ENCODE measurements around the gene BCL2L13. TPM values are rescaled to one million over a fixed set of nuclear protein-coding genes. Genes with fewer than 3 reads are reported as not detected.
A peak's percentile ranks its signal among the peaks of the same experiment; 100 is the strongest.

The BCL2L13 gene, protein sequence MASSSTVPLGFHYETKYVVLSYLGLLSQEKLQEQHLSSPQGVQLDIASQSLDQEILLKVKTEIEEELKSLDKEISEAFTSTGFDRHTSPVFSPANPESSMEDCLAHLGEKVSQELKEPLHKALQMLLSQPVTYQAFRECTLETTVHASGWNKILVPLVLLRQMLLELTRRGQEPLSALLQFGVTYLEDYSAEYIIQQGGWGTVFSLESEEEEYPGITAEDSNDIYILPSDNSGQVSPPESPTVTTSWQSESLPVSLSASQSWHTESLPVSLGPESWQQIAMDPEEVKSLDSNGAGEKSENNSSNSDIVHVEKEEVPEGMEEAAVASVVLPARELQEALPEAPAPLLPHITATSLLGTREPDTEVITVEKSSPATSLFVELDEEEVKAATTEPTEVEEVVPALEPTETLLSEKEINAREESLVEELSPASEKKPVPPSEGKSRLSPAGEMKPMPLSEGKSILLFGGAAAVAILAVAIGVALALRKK
- 59.3 TPM for total RNA-seq (2013)
- 10 to 100 TPM; 20.2 to 67.8 (median 53.0) TPM for polyA plus RNA-seq
- polyA minus RNA-seq = 17.0 and 27.4 TPM in 2 replicates
- total RNA-seq = 40.2 to 94.3 (median 70.0) reads per million in 11 experiments

DNA sequence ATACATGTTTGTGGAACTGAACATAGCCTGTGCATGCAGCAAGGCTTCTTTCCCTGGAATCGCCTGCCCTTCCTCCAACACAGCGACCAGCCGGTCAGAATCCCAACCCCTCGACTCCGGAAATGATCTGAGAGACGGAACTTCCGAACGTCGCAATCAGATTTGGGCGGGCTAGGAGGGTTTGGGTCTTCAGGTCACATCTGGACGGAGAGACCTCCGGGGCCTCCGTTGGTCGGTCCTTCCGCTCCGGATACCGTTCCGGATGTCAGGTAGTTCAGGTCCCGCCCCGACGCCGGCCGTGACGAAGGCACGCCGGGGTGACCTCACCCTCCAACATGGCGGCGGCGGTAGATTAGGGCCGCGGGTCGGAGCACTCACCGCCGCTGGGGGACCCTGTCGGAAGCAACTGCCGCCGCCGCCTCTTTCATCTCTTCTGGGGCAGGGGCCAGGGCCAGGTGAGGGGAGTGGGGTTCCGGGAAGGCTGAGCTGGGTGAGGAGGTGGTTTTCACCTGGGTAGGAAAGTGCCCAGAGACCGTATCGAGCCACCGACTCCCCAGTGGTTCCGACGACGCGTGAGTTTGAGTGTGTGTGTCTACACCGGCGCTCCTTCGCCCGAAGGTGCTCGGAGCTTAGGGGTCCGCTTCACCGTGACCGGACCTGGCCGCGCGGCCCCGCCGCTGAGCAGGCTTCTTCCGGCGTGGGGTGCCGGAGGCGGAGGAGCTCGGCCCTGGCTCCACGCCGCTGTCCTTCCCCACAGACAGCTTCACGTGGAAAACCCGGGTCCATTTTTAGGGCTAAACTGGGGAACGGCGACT, at the start of gene BCL2L13:
TSS of gene BCL2L13 (plus strand) at position 326 of the 815 bp plus-strand sequence. CDS start 16,955 bp downstream, outside the sequence.
- peak within 1 kb of the TSS; percentile 90 for H3K4me2 ChIP-seq (replicated peaks; ENCODE audit: extremely low read depth, low read length, poor library complexity, severe bottlenecking)
- H3K4me3 Mint-ChIP-seq = peak within 1 kb of the TSS; percentile 91 to 98
- H3K36me3 ChIP-seq (replicated peaks in 1 of 2; ENCODE audit: control insufficient read depth in 1 of 2, insufficient read depth in 2 of 2, low read length in 2 of 2) = no peaks in the 10 kb centered on the region
- peak within 1 kb of the TSS; percentile 98 to 100 (median 99) for H3K27ac Mint-ChIP-seq
- no peaks in the 10 kb centered on the region for H3K27me3 Mint-ChIP-seq (ENCODE audit: low read depth in 3 of 3)
- no peaks in the 10 kb centered on the region for H3K9me3 ChIP-seq (replicated peaks in 1 of 2; ENCODE audit: control insufficient read depth in 1 of 2, insufficient read depth in 1 of 2, low read length in 2 of 2)
- H3K27ac ChIP-seq (ENCODE audit: low read depth in 1 of 2, low read length in 2 of 2) = peak within 1 kb of the TSS; percentile 97 to 98
- H3K9ac ChIP-seq (ENCODE audit: insufficient read depth, low read length, poor library complexity, severe bottlenecking) = peak within 1 kb of the TSS; percentile 97
- peaks cover 0 to 3% (median 0%) of the 10 kb centered on the region in 7 donors for H3K9me3 Mint-ChIP-seq
- H3K4me1 Mint-ChIP-seq = peaks cover 41% of the 10 kb centered on the region
- under 1% methylated on average over 61 of the region's 70 CpGs for WGBS (ENCODE audit: insufficient coverage)
- TF ChIP-seq, protein P1, sequence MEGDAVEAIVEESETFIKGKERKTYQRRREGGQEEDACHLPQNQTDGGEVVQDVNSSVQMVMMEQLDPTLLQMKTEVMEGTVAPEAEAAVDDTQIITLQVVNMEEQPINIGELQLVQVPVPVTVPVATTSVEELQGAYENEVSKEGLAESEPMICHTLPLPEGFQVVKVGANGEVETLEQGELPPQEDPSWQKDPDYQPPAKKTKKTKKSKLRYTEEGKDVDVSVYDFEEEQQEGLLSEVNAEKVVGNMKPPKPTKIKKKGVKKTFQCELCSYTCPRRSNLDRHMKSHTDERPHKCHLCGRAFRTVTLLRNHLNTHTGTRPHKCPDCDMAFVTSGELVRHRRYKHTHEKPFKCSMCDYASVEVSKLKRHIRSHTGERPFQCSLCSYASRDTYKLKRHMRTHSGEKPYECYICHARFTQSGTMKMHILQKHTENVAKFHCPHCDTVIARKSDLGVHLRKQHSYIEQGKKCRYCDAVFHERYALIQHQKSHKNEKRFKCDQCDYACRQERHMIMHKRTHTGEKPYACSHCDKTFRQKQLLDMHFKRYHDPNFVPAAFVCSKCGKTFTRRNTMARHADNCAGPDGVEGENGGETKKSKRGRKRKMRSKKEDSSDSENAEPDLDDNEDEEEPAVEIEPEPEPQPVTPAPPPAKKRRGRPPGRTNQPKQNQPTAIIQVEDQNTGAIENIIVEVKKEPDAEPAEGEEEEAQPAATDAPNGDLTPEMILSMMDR (IDR thresholded peaks at IDR 0.05) = no peak
- no peaks in the 10 kb centered on the region for H3K27me3 ChIP-seq (ENCODE audit: control insufficient read depth in 2 of 2, insufficient read depth in 2 of 2, low read length in 2 of 2)
- H2AFZ ChIP-seq (ENCODE audit: insufficient read depth, low read depth, low read length, poor library complexity, severe bottlenecking) = peak within 1 kb of the TSS; percentile 88
- peaks cover 50% of the 10 kb centered on the region for H3K79me2 ChIP-seq (ENCODE audit: insufficient read depth, low read length)
- DNase-seq = peak; percentile 78 to 86 (median 81)
- H3K4me3 ChIP-seq (replicated peaks in 1 of 3; ENCODE audit: low read depth in 2 of 3, low read length in 3 of 3) = peak within 1 kb of the TSS; percentile 77 to 89 (median 84)
- intact Hi-C loops (cut with micrococcal nuclease) = loop anchor here (1.0 to 5.0 kb wide), 4 partner anchors 9 to 69 kb away; no protein-coding TSS in a partner anchor
- no peaks in the 10 kb centered on the region for H4K20me1 ChIP-seq (ENCODE audit: insufficient read depth, low read length)
- peaks cover 9 to 10% of the 10 kb centered on the region in 2 donors for H3K36me3 Mint-ChIP-seq
- peaks cover 34 to 45% of the 10 kb centered on the region in 2 donors for H3K4me1 ChIP-seq (ENCODE audit: control insufficient read depth in 1 of 2, insufficient read depth in 2 of 2, low read length in 2 of 2)

Data from CD14-positive monocyte (primary cell).